Measurements from ENCODE around the gene UFD1.

The UFD1 gene

GRCh38 chr22:19494676-19495173, 15.7 kb upstream of the UFD1 start:
- no peak for DNase-seq

GRCh38 chr22:19494001-19494560, 15.1 kb upstream of the UFD1 start:
- DNase-seq: no peak

GRCh38 chr22:19492504-19493174, 13.6 kb upstream of the UFD1 start:
- DNase-seq: no peak

- DNase-seq: no peak
These were observed 11.7 kb upstream of the UFD1 start for GRCh38 chr22:19490628-19491230.

GRCh38 chr22:19488884-19489843, 10.2 kb upstream of the UFD1 start:
- DNase-seq: no peak

- no peak for DNase-seq
These were observed 9.3 kb upstream of the UFD1 start for GRCh38 chr22:19488285-19488684.

- no peak for DNase-seq
These were observed 4.7 kb upstream of the UFD1 start for GRCh38 chr22:19483481-19484244.

- no peak for DNase-seq
These were observed 3.3 kb upstream of the UFD1 start for GRCh38 chr22:19482297-19482696.

GRCh38 chr22:19480789-19481188, 1.8 kb upstream of the UFD1 start:
- no peak for DNase-seq

GRCh38 chr22:19480173-19480568, 1.2 kb upstream of the UFD1 start:
- no peak for DNase-seq

GRCh38 chr22:19479355-19480172, 571 bp upstream of the UFD1 start, which contains the start of gene CDC45:
Gene CDC45 (plus strand): TSS chr22:19479920. CDS start chr22:19479969, 49 bp downstream.
- DNase-seq: peak; percentile 99

- peak; percentile 16 for DNase-seq
These were observed 720 bp downstream of the UFD1 start for GRCh38 chr22:19478045-19478900.

- no peak for DNase-seq
These were observed 1.5 kb downstream of the UFD1 start for GRCh38 chr22:19477321-19478044.

- DNase-seq: no peak
These were observed 3.0 kb downstream of the UFD1 start for GRCh38 chr22:19476023-19476422.

GRCh38 chr22:19473578-19473977, 5.4 kb downstream of the UFD1 start:
- DNase-seq: no peak

GRCh38 chr22:19472233-19472632, 6.8 kb downstream of the UFD1 start:
- no peak for DNase-seq

- no peak for DNase-seq
These were observed 7.4 kb downstream of the UFD1 start for GRCh38 chr22:19471572-19471971.

- no peak for DNase-seq
These were observed 9.0 kb downstream of the UFD1 start for GRCh38 chr22:19470010-19470409.

- DNase-seq: no peak
These were observed 9.6 kb downstream of the UFD1 start for GRCh38 chr22:19469421-19469820.

GRCh38 chr22:19467912-19468311, 11.1 kb downstream of the UFD1 start:
- DNase-seq: no peak

Data from kidney glomerular epithelial cell (primary cell).